Measurements from ENCODE around the gene GOLGA2.

DNA sequence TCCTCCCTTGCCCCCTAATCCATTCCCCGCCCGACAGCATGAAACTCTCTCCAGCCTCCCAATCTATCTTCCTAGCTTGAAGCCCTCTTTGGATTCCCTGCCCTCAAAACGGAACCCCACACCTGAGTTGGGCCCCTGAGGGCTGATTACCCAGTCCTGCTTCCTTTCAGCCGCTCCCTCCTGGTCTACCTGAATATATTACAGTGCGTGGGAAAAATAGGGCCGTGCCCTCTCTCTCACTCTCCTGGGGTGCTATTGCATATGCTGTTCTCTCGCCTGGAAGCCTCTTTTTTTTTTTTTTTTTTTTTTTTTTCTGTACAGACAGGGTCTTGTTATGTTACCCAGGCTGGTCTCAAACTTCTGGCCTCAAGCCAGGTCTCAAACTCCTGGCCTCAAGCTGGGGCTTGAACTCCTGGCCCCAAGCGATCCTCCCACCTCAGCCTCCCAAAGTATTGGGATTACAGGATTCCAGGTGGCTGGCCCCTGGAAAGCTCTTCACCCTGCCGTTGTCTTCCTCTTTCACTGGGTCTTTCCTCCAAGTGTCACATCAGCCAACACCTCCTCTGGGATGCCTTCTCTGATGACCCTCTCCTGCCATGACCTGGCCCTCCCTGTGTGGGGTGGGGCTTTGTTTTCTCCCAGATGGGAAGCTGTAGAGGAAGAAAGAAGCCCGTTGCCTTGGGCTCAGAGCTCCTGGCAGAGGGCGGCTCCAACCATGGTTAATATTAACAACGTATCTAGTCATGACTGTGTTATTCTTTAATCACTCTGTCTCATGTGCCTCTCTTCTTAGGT, 64.4 kb downstream of the GOLGA2 start:
- TF ChIP-seq POLR2A (IDR thresholded peaks at IDR 0.05) = no peak
- TF ChIP-seq, protein P1, sequence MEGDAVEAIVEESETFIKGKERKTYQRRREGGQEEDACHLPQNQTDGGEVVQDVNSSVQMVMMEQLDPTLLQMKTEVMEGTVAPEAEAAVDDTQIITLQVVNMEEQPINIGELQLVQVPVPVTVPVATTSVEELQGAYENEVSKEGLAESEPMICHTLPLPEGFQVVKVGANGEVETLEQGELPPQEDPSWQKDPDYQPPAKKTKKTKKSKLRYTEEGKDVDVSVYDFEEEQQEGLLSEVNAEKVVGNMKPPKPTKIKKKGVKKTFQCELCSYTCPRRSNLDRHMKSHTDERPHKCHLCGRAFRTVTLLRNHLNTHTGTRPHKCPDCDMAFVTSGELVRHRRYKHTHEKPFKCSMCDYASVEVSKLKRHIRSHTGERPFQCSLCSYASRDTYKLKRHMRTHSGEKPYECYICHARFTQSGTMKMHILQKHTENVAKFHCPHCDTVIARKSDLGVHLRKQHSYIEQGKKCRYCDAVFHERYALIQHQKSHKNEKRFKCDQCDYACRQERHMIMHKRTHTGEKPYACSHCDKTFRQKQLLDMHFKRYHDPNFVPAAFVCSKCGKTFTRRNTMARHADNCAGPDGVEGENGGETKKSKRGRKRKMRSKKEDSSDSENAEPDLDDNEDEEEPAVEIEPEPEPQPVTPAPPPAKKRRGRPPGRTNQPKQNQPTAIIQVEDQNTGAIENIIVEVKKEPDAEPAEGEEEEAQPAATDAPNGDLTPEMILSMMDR (IDR thresholded peaks at IDR 0.05) = no peak
